Dermis microvascular lymphatic vessel endothelial cell (primary cell): ENCODE data around the gene OOEP. TPM values are rescaled to one million over a fixed set of nuclear protein-coding genes. Genes with fewer than 3 reads are reported as not detected.
"Not testable (repeated sequence)": the region's sequence is repeated elsewhere in the genome, so short reads cannot be mapped to it uniquely, and the experiment has no call there.

Experiments
- DNase-seq, 2 donors: peaks; one replicate each; pipeline versions ENCODE4 v3.0.0 to v3.0.0-alpha.2; 2010; ENCODE audit warnings: low read depth in 2 of 2
- total RNA-seq: library from RNA; depleted of rRNA; stranded (reverse); fragments of >200 nt; gene quantifications from 2 replicates; pipeline ENCODE4 v1.2.1, GENCODE V29; 2014

The OOEP gene
- 0.13 TPM in 1 of 2 replicates, not detected in the other for total RNA-seq

DNA sequence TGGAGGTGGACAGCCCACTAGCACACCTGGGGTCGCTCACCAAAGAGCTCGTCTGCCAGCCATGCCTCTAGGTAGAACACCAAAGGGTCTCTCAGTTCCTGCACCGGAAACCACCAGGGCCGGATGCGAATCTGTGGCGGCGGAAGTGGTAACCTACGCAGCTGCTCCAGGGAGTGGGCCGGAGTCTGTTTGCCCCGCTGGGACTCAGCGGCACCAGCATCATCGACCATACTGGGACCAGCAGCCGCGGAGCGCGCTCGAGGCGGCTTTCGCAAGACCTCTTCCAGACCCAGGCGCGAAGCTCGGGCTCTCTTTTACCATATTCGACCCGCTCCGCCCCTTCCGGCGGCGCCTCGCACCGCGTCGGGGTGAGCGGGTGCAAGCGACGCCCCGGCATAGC, at the start of gene OOEP:
OOEP (minus strand) TSS at position 335 of the 400 bp plus-strand sequence; CDS start at position 230, 105 bp downstream.
- no peak for DNase-seq

- no peak for DNase-seq
Observed at GRCh38 chr6:73418081-73418741, 48.5 kb upstream of the OOEP start.

GRCh38 chr6:73413102-73413501, 43.4 kb upstream of the OOEP start:
- DNase-seq, result no peak

DNA sequence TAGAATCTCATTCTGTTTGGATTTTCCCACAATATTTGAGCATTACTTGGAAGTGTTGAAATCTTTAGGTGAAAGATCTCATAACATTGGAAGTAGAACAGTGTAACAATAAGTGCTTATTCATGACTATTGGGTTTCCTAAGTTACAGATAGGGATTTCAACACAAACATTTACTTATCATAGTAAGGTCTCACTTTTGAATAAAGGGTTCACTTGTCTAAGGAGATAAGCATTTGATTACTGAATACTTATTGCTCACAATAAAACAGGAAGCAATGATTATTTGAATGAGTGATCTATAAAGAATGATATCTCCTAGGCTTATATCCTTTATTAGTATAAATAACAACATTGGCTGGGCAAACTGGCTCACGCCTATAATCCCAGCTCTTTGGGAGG, 39.7 kb upstream of the OOEP start:
- no peak for DNase-seq

DNA sequence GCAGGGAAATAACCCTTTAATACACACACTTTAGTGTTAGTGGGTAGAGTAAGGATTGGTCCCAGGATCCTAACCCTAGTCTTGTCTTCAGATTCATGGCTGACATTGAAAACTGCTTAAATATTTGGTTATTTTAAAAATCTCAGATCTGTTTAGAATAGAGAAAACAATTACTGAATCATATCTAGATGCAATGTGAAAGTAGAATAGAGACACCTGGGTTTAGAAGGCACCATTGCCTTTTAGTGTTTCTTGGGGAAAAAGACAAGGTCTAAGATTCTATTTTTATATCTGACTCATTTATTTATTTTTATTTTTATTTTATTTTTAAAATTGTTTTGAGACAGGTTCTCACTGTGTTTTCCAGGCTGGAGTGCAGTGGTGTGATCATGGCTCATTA, 31.0 kb upstream of the OOEP start:
- DNase-seq, result no peak

DNA sequence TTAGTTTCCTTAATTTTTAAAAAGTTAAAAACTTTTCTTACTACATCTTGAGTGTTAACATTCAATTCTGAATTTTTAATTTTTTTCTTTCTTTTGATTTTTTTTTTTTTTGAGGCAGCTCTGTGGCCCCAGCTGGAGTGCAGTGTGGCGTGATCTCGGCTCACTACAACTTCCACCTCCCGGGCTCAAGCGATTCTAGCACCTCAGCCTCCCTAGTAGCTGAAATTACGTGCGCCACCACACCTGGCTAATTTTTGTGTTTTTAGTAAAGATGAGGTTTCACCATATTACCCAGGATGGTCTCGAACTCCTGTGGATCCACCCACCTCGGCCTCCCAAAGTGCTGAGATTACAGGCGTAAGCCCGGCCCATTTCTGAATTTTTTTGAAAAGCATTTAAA, 26.2 kb upstream of the OOEP start:
- DNase-seq, result no peak

DNA sequence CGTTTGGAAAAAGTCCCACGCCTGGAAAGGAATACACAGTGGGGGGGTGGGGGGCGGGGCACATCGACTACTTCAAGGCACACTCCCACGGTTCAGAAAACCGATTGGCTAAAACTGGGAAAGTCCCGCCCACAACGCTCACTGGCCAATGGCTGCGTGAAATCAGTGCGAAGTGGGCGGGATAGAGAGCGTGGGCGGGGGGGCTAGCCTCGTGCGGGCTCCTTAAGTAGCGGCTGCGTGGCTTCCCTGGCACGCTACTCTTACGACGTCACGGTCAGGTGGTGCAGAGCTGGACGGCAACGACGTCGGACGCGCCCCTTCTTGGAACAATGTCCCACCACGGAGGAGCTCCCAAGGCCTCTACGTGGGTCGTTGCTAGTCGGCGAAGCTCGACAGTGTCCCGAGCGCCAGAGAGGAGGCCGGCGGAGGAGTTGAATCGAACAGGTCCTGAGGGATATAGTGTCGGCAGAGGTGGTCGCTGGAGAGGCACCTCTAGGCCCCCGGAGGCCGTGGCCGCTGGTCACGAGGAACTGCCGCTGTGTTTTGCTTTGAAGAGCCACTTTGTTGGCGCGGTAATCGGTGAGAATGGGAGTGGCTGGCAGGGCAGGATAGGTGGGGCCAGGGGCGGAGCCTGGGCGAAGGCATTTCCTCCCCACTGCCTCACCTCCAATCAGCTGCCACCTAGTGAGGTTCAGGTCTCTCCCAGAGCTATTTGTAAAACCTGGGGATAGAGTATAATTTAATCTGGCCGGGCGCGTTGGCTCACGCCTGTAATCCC, 25.1 kb upstream of the OOEP start, which contains the start of gene DDX43:
DDX43 (plus strand) TSS at position 252 of the 778 bp plus-strand sequence; CDS start at position 330, 78 bp downstream.
- peak; percentile 20 to 45 for DNase-seq

DNA sequence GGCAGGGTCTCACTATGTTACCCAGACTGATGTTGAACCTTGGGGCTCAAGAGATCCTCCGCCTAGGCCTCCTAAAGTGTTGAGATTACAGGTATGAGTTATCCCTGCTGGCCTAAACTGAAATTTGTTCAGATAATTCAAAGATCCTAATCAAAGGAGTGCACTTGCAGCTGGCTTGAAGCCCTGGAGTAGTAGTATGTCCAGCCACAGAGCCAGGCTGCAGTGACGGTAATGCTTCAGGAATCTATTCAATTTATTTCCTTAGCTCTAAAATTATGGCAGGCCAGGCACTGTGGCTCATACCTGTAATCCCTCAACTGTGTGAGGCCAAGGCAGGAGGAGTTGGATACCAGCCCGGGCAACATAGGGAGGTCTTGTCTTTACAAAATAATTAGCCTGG, 23.6 kb upstream of the OOEP start:
- no peak for DNase-seq

- DNase-seq, result not testable (repeated sequence)
Observed at GRCh38 chr6:73392188-73392587, 22.5 kb upstream of the OOEP start.

GRCh38 chr6:73391675-73392074, 22.0 kb upstream of the OOEP start:
- peak in 1 of 2 donors; percentile 7 for DNase-seq

DNA sequence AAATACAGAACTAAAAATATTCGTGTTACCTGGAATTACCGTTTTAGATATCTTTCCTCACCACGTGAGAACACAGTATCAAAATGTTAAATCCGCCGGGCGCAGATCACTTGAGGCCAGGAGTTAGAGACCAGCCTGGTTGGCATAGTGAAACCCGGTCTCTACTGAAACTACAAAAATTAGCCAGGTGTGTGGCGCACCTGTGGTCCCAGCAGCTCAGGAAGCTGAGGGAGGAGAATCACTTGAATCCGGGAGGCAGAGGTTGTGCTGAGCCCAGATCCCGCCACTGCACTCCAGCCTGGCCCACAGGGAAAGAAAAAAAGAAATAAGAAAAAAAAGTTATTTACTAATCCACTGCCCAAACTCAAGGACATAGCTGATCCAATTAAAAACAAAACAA, 20.2 kb upstream of the OOEP start:
- no peak for DNase-seq

GRCh38 chr6:73388800-73389512, 19.3 kb upstream of the OOEP start:
- DNase-seq, result peak in 1 of 2 donors; percentile 43

- no peak for DNase-seq
Observed at GRCh38 chr6:73388433-73388799, 18.7 kb upstream of the OOEP start.

DNA sequence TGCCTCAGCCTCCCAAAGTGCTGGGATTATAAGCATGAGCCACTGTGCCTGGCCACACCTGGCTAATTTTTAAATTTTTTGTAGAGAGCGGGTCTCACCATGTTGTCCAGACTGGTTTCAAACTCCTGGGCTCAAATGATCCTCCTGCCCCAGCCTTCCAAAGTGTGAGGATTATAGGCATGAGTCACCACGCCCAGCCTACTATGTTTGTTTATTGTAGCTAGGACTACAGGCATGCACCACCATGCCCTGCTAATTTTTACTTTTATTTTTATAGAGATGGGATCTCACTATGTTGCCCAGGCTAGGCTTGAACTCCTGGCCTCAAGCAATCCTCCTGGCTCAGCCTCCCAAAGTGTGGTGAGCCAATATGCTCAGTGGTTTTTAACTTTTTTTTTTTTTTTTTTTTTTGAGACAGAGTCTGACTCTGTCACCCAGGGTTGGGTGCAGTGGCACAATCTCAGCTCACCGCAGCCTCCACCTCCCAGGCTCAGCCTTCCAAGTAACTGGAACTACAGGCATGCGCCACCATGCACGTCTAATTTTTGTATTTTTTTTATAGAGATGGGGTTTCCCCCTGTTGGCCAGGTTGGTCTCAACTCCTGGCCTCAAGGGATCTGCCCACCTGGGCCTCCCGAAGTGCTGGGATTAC, 12.9 kb upstream of the OOEP start:
- DNase-seq, result no peak

- DNase-seq, result not testable (repeated sequence)
Observed at GRCh38 chr6:73381531-73381930, 11.8 kb upstream of the OOEP start.

DNA sequence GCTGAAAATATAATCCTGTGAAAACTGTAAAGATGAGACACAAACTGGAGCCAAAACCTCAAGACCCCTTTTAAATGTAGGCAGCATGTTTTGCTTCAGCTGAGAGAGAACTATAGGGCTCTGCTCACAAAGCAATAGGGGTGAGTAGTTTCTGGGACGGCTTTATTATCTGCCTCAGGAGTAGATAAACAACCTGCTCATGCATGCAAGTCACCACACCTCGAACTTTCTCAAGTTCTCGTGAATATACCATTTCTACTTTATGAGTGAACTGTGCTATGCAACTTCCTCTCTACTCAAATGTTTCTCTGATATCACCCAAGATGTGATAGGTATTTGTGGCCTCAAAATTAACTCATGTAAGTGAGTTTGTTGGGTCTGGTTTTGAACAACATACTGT, 7.5 kb upstream of the OOEP start:
- DNase-seq, result no peak

DNA sequence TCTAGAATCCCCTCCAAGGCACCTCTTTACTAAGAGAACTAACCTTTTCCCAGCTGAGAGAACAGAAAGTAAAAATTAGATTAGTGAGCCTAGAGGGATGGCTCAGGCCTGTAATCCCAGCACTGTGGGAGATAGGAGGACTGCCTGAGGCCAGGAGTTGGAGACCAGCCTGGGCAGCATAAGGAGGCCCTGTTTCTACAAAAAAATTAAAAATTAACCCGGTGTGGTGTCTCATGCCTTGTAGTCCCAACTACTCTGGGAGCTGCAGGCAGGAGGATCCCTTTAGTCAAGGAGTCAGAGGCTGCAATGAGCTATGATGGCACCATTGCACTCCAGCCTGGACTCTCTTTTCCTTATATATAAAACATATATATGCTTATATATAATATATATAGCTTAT, 5.5 kb upstream of the OOEP start:
- no peak for DNase-seq

GRCh38 chr6:73372516-73372915, 2.8 kb upstream of the OOEP start:
- DNase-seq, result no peak

- DNase-seq, result no peak
Observed at GRCh38 chr6:73371984-73372383, 2.3 kb upstream of the OOEP start.

DNA sequence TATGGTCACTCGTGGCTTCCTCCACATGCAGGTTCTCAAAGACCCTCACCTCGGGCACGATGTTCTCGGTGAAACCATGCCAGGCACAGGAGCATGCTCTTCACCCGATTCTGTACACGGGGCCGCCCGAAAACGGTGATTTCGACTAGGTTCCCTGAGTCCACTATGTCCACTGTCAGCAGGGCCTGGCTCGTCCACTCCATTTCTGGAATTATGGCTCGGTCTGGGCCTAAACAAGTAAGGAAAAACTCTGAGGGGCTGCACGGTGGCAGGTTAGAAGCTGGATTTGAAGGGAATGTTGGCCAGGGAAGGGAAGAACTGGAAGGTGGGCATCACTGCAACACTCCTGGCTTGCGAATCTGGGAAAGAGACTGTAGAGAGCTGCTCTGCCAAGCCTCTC, 540 bp downstream of the OOEP start:
- no peak for DNase-seq

GRCh38 chr6:73368675-73369074, 1.0 kb downstream of the OOEP start:
- DNase-seq, result no peak
